Heart left ventricle (tissue), 13 donors: ENCODE results near the gene HNRNPL.

Experiments
- CTCF ChIP-seq, 12 donors: fragments of 200-600 bp; sonication (generic) in 4 of 12; IDR thresholded peaks; one replicate each; pipeline versions ENCODE4 v1.5.0 to v1.8.0; 2018 to 2022; ENCODE audit warnings: antibody characterized with exemption in 12 of 12, mild to moderate bottlenecking in 5 of 12
- POLR2A ChIP-seq, 2 donors: fragments of 450-650 bp; IDR thresholded peaks; one replicate each; pipeline ENCODE4 v1.6.1; 2017; ENCODE audit warnings: antibody characterized with exemption in 2 of 2, mild to moderate bottlenecking in 2 of 2, moderate library complexity in 2 of 2
- donor health status: ischemic (EF 13 %, LVEDD 7.1; RV severe dilation, severe dysfunction).
- donor health status: DM: no; HTN: yes; CAD: no.
- donor health status: DM: no; HTN: no; CAD: no.
- donor health status: ischemic (EF 25% LVEDD 6.9; RV normal size, moderate dysfunction).
- donor health status: ischemic (EF 25% LVEDD 5.7; RV mildly dilated, moderate dysfunction).
- donor health status: ischemic (EF 35%, LVEDD 5.7; RV mildly dilated, moderate dysfunction).
- donor health status: nonischemic (EF 11% LVEDD 7.7; RV severe dilation, severe dysfunction).
- donor health status: DM: yes; HTN: yes; CAD: no.
- donor health status: PGD.
- donor health status: ischemic (EF 29% LVEDD 5.4; RV normal size, mild dysfunction).
- donor health status: nonischemic (EF 23%, LVEDD 6.1; RV moderate dilation, normal function).

- TF ChIP-seq CTCF (IDR thresholded peaks at IDR 0.05), result no peak
- TF ChIP-seq POLR2A (IDR thresholded peaks at IDR 0.05), result no peak
Measured at GRCh38 chr19:38805180-38805579, 44.6 kb downstream of the HNRNPL start.
